ENCODE data around the gene KLLN.
"Not testable (repeated sequence)": the region's sequence is repeated elsewhere in the genome, so short reads cannot be mapped to it uniquely, and the experiment has no call there.

KLLN gene

GRCh38 chr10:87863053-87863943, at the start of gene KLLN, which contains the start of gene PTEN:
TSS of gene KLLN (minus strand) at chr10:87863533. CDS start at chr10:87862487, 1,046 bp downstream.
TSS of gene PTEN (plus strand) at chr10:87863625. CDS start at chr10:87864470, 845 bp downstream.
- H4K20me1 ChIP-seq (ENCODE audit: insufficient read depth, low read length) = peaks cover 4% of the 10 kb centered on the region; the same call in 1 of the 2 replicates
- H3K36me3 ChIP-seq (replicated peaks; ENCODE audit: insufficient read depth, low read length) = no peaks in the 10 kb centered on the region; the same call in 1 of the 2 replicates
- H3K9ac ChIP-seq (ENCODE audit: low read length) = peak within 1 kb of the TSS; percentile 85
- H3K4me1 ChIP-seq (ENCODE audit: low read length) = peaks cover 12% of the 10 kb centered on the region
- peaks cover 44% of the 10 kb centered on the region for H3F3A ChIP-seq (ENCODE audit: insufficient read depth, low read length)
- peak within 1 kb of the TSS; percentile 85 for H3K27ac ChIP-seq (ENCODE audit: low read length)
- peak; percentile 94 for DNase-seq
- H3K27me3 ChIP-seq (replicated peaks; ENCODE audit: insufficient read depth, low read length) = no peaks in the 10 kb centered on the region
- no peaks in the 10 kb centered on the region for H3K9me3 ChIP-seq (replicated peaks; ENCODE audit: insufficient read depth, low read length)
- H2AFZ ChIP-seq (ENCODE audit: low read length) = peak within 1 kb of the TSS; percentile 89
- peaks cover 56% of the 10 kb centered on the region for H3K79me2 ChIP-seq (ENCODE audit: low read length)
- H3K4me3 ChIP-seq (ENCODE audit: low read length) = peak within 1 kb of the TSS; percentile 89
- TF ChIP-seq CTCF (IDR thresholded peaks at IDR 0.05; ENCODE audit: low read length) = no peak
- TF ChIP-seq EZH2 (optimal IDR thresholded peaks at IDR 0.05; ENCODE audit: low read depth, low read length) = no peak
- TF ChIP-seq EZH2phosphoT487 (IDR thresholded peaks at IDR 0.05; ENCODE audit: low read length) = no peak
- peak within 1 kb of the TSS; percentile 93 for H3K4me2 ChIP-seq (ENCODE audit: low read depth, low read length)
- no peaks in the 10 kb centered on the region for H3K9me2 ChIP-seq (replicated peaks; ENCODE audit: insufficient read depth, low read length)

- not testable (repeated sequence) for H3K27me3 ChIP-seq (replicated peaks; ENCODE audit: insufficient read depth, low read length); DNase-seq; H2AFZ ChIP-seq (ENCODE audit: low read length); H4K20me1 ChIP-seq (ENCODE audit: insufficient read depth, low read length); H3K9ac ChIP-seq (ENCODE audit: low read length); H3K9me3 ChIP-seq (replicated peaks; ENCODE audit: insufficient read depth, low read length); H3K27ac ChIP-seq (ENCODE audit: low read length); H3K4me2 ChIP-seq (ENCODE audit: low read depth, low read length); H3F3A ChIP-seq (ENCODE audit: insufficient read depth, low read length); H3K9me2 ChIP-seq (replicated peaks; ENCODE audit: insufficient read depth, low read length); H3K4me3 ChIP-seq (ENCODE audit: low read length)
- H3K79me2 ChIP-seq (ENCODE audit: low read length) = peaks cover 78% of the 10 kb centered on the region
- H3K36me3 ChIP-seq (replicated peaks; ENCODE audit: insufficient read depth, low read length) = peaks cover 11% of the 10 kb centered on the region; the same call in 1 of the 2 replicates
- peaks cover 12% of the 10 kb centered on the region for H3K4me1 ChIP-seq (ENCODE audit: low read length)
Observed at GRCh38 chr10:87903396-87903795, 40.1 kb upstream of the KLLN start.

- not testable (repeated sequence) for H3K27me3 ChIP-seq (replicated peaks; ENCODE audit: insufficient read depth, low read length); H4K20me1 ChIP-seq (ENCODE audit: insufficient read depth, low read length); H3K27ac ChIP-seq (ENCODE audit: low read length); H2AFZ ChIP-seq (ENCODE audit: low read length); H3F3A ChIP-seq (ENCODE audit: insufficient read depth, low read length); H3K36me3 ChIP-seq (replicated peaks; ENCODE audit: insufficient read depth, low read length); H3K4me1 ChIP-seq (ENCODE audit: low read length); H3K9me3 ChIP-seq (replicated peaks; ENCODE audit: insufficient read depth, low read length); H3K9me2 ChIP-seq (replicated peaks; ENCODE audit: insufficient read depth, low read length); H3K9ac ChIP-seq (ENCODE audit: low read length); DNase-seq; H3K4me2 ChIP-seq (ENCODE audit: low read depth, low read length); H3K4me3 ChIP-seq (ENCODE audit: low read length)
- H3K79me2 ChIP-seq (ENCODE audit: low read length) = peaks cover 75% of the 10 kb centered on the region
Observed at GRCh38 chr10:87897957-87898356, 34.6 kb upstream of the KLLN start.

GRCh38 chr10:87896216-87896615, 32.9 kb upstream of the KLLN start:
- Histone ChIP-seq H3K9me2 (replicated peaks; ENCODE audit: insufficient read depth, low read length) (no peaks in the 10 kb centered on the region), H3K4me2 (ENCODE audit: low read depth, low read length) (no peak overlapping the region), H3K9ac (ENCODE audit: low read length) (no peak overlapping the region), H2AFZ (ENCODE audit: low read length) (no peak overlapping the region), H3K36me3 (replicated peaks; ENCODE audit: insufficient read depth, low read length) (peaks cover 7% of the 10 kb centered on the region; the same call in 1 of the 2 replicates), H3F3A (ENCODE audit: insufficient read depth, low read length) (no peaks in the 10 kb centered on the region), H3K4me3 (ENCODE audit: low read length) (no peak overlapping the region), H3K9me3 (replicated peaks; ENCODE audit: insufficient read depth, low read length) (no peaks in the 10 kb centered on the region), H3K4me1 (ENCODE audit: low read length) (no peaks in the 10 kb centered on the region), H3K27me3 (replicated peaks; ENCODE audit: insufficient read depth, low read length) (no peaks in the 10 kb centered on the region), H3K79me2 (ENCODE audit: low read length) (peaks cover 80% of the 10 kb centered on the region), H3K27ac (ENCODE audit: low read length) (no peak overlapping the region), H4K20me1 (ENCODE audit: insufficient read depth, low read length) (no peaks in the 10 kb centered on the region)
- no peak for DNase-seq
- no peak for TF ChIP-seq EZH2phosphoT487 (IDR thresholded peaks at IDR 0.05; ENCODE audit: low read length)
- TF ChIP-seq EZH2 (optimal IDR thresholded peaks at IDR 0.05; ENCODE audit: low read depth, low read length) = no peak
- TF ChIP-seq CTCF (IDR thresholded peaks at IDR 0.05; ENCODE audit: low read length) = no peak
